ENCODE results near the gene CYB561A3.

- TF ChIP-seq REST (IDR thresholded peaks at IDR 0.05; ENCODE audit: low read depth) (no peak), TAF1 (IDR thresholded peaks at IDR 0.05; ENCODE audit: low read depth) (no peak), EP300 (IDR thresholded peaks at IDR 0.05; ENCODE audit: borderline replicate concordance) (no peak), NFIC (IDR thresholded peaks at IDR 0.05) (no peak), YY1 (IDR thresholded peaks at IDR 0.05; ENCODE audit: low read depth) (no peak), FOXM1 (IDR thresholded peaks at IDR 0.05; ENCODE audit: borderline replicate concordance, low read depth) (no peak), RAD21 (IDR thresholded peaks at IDR 0.05; ENCODE audit: low read depth) (no peak), EGR1 (IDR thresholded peaks at IDR 0.05) (no peak), CEBPB (IDR thresholded peaks at IDR 0.05) (no peak), CREB1 (IDR thresholded peaks at IDR 0.05; ENCODE audit: low read depth) (no peak), TEAD4 (IDR thresholded peaks at IDR 0.05) (no peak), ZBTB7A (IDR thresholded peaks at IDR 0.05; ENCODE audit: low read depth) (no peak)
- TF ChIP-seq, protein P1, sequence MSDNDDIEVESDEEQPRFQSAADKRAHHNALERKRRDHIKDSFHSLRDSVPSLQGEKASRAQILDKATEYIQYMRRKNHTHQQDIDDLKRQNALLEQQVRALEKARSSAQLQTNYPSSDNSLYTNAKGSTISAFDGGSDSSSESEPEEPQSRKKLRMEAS (IDR thresholded peaks at IDR 0.05), result no peak
- TF ChIP-seq, protein P2, sequence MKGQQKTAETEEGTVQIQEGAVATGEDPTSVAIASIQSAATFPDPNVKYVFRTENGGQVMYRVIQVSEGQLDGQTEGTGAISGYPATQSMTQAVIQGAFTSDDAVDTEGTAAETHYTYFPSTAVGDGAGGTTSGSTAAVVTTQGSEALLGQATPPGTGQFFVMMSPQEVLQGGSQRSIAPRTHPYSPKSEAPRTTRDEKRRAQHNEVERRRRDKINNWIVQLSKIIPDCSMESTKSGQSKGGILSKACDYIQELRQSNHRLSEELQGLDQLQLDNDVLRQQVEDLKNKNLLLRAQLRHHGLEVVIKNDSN (IDR thresholded peaks at IDR 0.05), result no peak
These were observed 58.0 kb downstream of the CYB561A3 start for GRCh38 chr11:61303725-61304124.

Data from Ishikawa (cell line).